Bone marrow (tissue), 2 donors: ENCODE data around the gene NOS1AP.
"Not testable (repeated sequence)": the region's sequence is repeated elsewhere in the genome, so short reads cannot be mapped to it uniquely, and the experiment has no call there.

Source experiments
- DNase-seq, 2 donors: peaks; one replicate each; lab custom pipeline; 2025; lab: John Stamatoyannopoulos, UW

Gene NOS1AP

DNA sequence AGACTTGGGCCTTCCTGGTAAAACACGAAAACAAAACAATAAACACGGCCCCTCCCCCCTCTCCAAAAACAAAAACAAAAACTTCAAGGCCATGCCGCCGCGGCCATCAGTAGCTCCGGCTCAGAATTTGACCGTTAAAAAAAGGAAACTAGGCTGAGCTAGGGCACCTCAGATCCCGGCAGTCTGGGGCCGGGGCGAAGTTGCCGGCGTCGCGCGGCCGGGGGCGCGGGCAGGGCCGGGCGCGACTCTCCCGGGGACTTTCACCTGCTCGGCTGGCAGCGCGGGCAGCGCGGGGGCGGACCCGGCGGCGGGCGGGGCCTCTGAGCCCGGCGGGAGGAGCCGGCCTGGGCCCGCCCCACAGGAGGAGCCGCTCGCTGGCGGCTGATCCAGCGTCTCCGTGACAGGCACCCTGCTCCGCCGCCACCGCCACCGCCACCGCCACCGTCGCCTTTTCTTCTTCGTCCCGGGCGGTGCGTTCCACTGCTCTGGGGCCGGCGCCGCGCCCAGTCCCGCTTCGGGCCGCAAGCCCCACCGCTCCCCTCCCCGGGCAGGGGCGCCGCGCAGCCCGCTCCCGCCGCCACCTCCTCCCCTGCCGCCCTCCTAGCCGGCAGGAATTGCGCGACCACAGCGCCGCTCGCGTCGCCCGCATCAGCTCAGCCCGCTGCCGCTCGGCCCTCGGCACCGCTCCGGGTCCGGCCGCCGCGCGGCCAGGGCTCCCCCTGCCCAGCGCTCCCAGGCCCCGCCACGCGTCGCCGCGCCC lies at the start of gene NOS1AP:
NOS1AP (plus strand) TSS at position 358 of the 760 bp plus-strand sequence. CDS start 487 bp downstream, outside the sequence.
- peak in 1 of 2 donors; percentile 22 for DNase-seq

GRCh38 chr1:162020150-162020549 lies 49.3 kb upstream of the NOS1AP start:
- DNase-seq, result no peak

GRCh38 chr1:162021124-162021523 lies 48.4 kb upstream of the NOS1AP start:
- no peak for DNase-seq

- DNase-seq, result no peak
These were observed 46.9 kb upstream of the NOS1AP start for GRCh38 chr1:162022626-162023025.

GRCh38 chr1:162023181-162023546 lies 46.3 kb upstream of the NOS1AP start:
- DNase-seq, result no peak

GRCh38 chr1:162023547-162024501 lies 45.7 kb upstream of the NOS1AP start, which contains the start of gene OLFML2B:
Gene OLFML2B, minus strand, starts transcription at chr1:162023869. Its CDS starts 439 bp downstream, at chr1:162023430.
- DNase-seq, result peak; percentile 18 to 46

DNA sequence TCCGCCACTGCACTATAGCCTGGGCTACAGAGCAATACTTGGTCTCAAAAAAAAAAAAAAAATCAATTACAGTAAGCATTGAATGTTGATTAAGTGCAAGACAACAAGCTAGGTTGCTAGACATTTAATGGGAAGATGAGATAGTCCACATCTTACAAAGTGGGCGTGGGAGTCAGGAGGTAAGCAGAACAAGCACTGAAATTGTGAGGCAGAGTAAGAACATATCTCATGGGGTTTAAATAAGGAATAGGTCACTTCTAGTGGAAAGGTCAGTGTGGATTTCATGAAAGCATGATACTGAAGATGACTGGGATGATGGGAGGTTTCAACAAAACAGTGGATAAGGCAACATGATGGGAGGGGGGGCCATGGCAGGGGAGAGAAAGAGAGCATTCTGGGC lies 44.0 kb upstream of the NOS1AP start:
- no peak for DNase-seq

DNA sequence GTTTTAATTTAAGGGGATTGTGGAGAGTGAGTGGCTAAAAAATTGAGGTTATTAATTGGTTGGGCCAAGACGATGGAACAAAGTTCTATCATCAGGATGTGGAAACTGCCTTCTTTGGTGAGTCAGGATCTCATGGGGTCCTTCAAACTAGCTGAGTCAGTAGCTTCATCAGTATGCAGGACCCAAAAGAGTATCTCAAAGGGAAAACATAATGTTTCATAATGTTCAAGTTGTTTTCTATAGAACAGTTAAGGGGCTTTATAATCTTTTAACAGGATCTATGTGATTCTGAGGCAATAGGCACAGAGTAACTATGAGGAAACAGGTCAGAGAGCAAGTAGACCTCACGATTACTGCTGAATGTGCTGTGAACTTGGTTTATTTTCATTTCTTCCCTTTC lies 42.6 kb upstream of the NOS1AP start:
- no peak for DNase-seq

- peak; percentile 7 to 12 for DNase-seq
These were observed 40.8 kb upstream of the NOS1AP start for GRCh38 chr1:162028726-162029125.

GRCh38 chr1:162029157-162029556 lies 40.3 kb upstream of the NOS1AP start:
- no peak for DNase-seq

- no peak for DNase-seq
These were observed 38.7 kb upstream of the NOS1AP start for GRCh38 chr1:162030759-162031280.

DNA sequence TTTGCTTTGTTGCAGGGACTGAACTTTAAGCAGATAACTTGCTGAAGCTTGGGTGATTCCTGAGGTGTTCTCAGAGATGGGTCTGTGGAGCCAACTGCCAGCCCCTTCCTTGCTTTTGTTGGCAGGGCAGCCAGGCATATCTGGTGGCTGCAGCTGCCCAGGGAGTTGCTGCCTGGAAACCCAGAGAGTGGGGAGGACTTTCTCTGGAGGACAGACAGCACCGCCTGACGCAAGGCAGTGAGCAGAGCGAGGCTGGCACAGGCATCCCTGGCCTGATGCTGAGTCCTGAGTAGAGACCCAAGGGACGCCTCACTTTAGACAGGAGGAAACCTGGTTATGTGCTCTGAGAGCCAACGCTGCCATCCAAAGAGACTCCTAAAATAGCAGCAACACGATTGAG lies 36.1 kb upstream of the NOS1AP start:
- no peak for DNase-seq

DNA sequence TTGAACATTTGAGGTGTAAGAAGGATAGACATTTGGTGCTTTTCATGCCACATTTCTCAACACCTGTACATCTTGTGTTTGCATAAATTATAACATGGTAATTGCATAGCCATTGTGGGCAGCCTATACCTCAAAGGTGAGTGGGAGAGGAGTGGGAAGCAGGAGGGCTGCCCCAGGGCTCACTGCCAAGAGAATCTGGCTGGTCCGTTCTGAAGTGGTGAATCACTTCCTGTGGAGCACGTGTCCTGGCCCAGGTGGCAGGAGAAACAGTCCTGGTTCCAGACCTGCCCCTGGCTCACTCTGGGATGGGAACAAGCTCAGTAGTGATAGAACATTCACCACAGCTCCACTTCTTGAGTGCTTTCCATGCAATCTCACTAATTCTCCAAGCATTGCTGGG lies 34.2 kb upstream of the NOS1AP start:
- DNase-seq, result no peak

GRCh38 chr1:162036163-162036562 lies 33.3 kb upstream of the NOS1AP start:
- DNase-seq, result no peak

- DNase-seq, result no peak
These were observed 30.9 kb upstream of the NOS1AP start for GRCh38 chr1:162038624-162039023.

- no peak for DNase-seq
These were observed 29.5 kb upstream of the NOS1AP start for GRCh38 chr1:162040001-162040400.

GRCh38 chr1:162040657-162041056 lies 28.8 kb upstream of the NOS1AP start:
- peak in 1 of 2 donors; percentile 7 for DNase-seq

GRCh38 chr1:162042361-162042760 lies 27.1 kb upstream of the NOS1AP start:
- DNase-seq, result no peak

- DNase-seq, result no peak
These were observed 22.6 kb upstream of the NOS1AP start for GRCh38 chr1:162046921-162047320.

GRCh38 chr1:162053949-162054348 lies 15.5 kb upstream of the NOS1AP start:
- not testable (repeated sequence) for DNase-seq

DNA sequence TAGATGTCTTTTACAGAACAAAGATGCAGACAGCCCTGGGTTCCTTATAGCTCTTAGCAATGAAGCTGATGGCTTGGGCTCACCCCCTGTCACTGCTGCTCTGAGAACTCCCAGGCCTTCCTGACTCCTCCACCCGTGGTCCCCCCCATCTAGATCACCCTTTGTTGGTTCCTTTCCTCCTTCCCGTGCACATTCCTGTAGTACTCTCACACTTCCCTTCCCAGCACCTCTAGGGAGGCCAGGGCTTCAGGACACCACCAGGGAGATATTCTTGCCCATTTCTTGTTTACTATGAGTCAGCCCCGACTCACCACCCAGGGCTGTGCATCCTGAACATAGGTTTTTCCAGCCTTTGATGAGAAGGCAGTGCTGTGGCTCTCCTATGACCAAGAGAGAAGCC lies 14.4 kb upstream of the NOS1AP start:
- DNase-seq, result no peak

DNA sequence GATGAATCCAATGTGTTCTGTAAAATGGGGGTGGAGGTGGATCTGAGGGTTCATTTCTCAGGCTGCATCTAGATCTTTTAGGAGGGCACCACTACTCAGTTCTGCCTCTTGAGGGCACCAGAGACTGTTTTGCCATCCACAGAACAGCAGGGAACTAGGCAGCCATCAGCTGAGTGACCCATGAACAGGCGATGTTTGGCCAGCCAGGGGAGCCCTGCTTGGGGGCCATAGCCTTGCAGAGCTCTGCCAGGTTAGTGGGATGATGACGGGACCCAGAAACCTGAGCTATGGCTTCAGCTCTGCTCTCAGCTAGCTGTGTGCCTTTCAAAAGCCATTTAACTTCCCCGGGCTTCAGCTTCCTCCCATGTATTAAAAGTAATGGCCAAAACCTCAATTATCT lies 13.4 kb upstream of the NOS1AP start:
- DNase-seq, result no peak

GRCh38 chr1:162056579-162056978 lies 12.9 kb upstream of the NOS1AP start:
- DNase-seq, result no peak
